ENCODE data around the gene ERCC1. TPM values are rescaled to one million over a fixed set of nuclear protein-coding genes. Genes with fewer than 3 reads are reported as not detected.
"Not testable (repeated sequence)": the region's sequence is repeated elsewhere in the genome, so short reads cannot be mapped to it uniquely, and the experiment has no call there.

The ERCC1 gene
- total and polyA plus RNA-seq, 8 donors = 7.8 to 79.3 (median 49.5) TPM

- Histone ChIP-seq H3K27ac (no peak overlapping the region), H3K27me3 (no peaks in the 10 kb centered on the region), H3K4me1 (peaks cover 0 to 21% (median 11%) of the 10 kb centered on the region in 4 donors), H3K4me3 (no peak overlapping the region), H3K9me3 (no peaks in the 10 kb centered on the region), H3K36me3 (peaks cover 33 to 96% (median 89%) of the 10 kb centered on the region in 4 donors)
- WGBS, 5 donors = 65 to 94% (median 87%) methylated on average over 4 of the region's 4 CpGs
- intact Hi-C loops (cut with DNase I; ENCODE audit: low total_unique reads) = no loop called here
- DNase-seq = no peak
- TF ChIP-seq CTCF (IDR thresholded peaks at IDR 0.05) (no peak), POLR2A (IDR thresholded peaks at IDR 0.05) (no peak), EP300 (IDR thresholded peaks at IDR 0.05) (no peak), POLR2AphosphoS5 (IDR thresholded peaks at IDR 0.05) (no peak)
Observed at GRCh38 chr19:45417151-45417550, 6.6 kb downstream of the ERCC1 start.

GRCh38 chr19:45414468-45414867 lies 9.2 kb downstream of the ERCC1 start:
- Histone ChIP-seq H3K36me3 (peaks cover 32 to 80% (median 77%) of the 10 kb centered on the region in 4 donors), H3K4me1 (peaks cover 0 to 7% (median 6%) of the 10 kb centered on the region in 4 donors), H3K27ac (no peak overlapping the region), H3K4me3 (no peak overlapping the region), H3K27me3 (no peaks in the 10 kb centered on the region), H3K9me3 (no peaks in the 10 kb centered on the region)
- intact Hi-C loops (cut with DNase I; ENCODE audit: low total_unique reads) = no loop called here
- 93 to 97% (median 95%) methylated on average over 6 to 8 of the region's 8 CpGs for WGBS, 5 donors
- no peak for DNase-seq
- TF ChIP-seq POLR2AphosphoS5 (IDR thresholded peaks at IDR 0.05) = no peak
- no peak for TF ChIP-seq POLR2A (IDR thresholded peaks at IDR 0.05)
- no peak for TF ChIP-seq EP300 (IDR thresholded peaks at IDR 0.05)
- TF ChIP-seq CTCF (IDR thresholded peaks at IDR 0.05) = no peak

- TF ChIP-seq POLR2AphosphoS5 (IDR thresholded peaks at IDR 0.05) (no peak), CTCF (IDR thresholded peaks at IDR 0.05) (no peak), POLR2A (IDR thresholded peaks at IDR 0.05) (no peak)
- WGBS, 5 donors = 93 to 96% (median 94%) methylated on average over 6 of the region's 6 CpGs
Observed at GRCh38 chr19:45413497-45413896, 10.2 kb downstream of the ERCC1 start.

DNA sequence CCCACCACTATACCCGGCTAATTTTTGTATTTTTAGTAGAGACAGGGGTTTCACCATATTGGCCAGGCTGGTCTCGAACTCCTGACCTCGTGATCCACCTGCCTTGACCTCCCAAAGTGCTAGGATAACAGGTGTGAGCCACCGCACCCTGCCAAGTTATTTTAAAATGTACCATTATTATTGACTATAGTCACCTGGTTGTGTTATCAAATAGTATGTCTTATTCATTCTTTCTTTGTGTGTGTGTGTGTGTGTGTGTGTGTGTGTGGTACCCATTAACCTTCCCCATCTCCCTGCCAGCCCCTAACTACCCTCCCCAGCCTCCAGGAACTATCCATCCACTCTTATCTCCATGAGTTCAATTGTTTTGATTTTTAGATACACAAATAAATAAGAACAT lies 13.4 kb downstream of the ERCC1 start:
- peaks cover 10 to 24% (median 19%) of the 10 kb centered on the region in 4 donors for H3K4me1 ChIP-seq
- WGBS, 5 donors = 83 to 92% (median 88%) methylated on average over 4 of the region's 4 CpGs
- DNase-seq; H3K27me3 ChIP-seq; H3K27ac ChIP-seq; intact Hi-C loops (cut with DNase I; ENCODE audit: low total_unique reads); H3K9me3 ChIP-seq; H3K4me3 ChIP-seq: not testable (repeated sequence)
- peaks cover 12 to 57% (median 44%) of the 10 kb centered on the region in 4 donors for H3K36me3 ChIP-seq

More at GRCh38 chr19:45413497-45413896, 10.2 kb downstream of the ERCC1 start:
- Histone ChIP-seq H3K27ac (no peak overlapping the region), H3K36me3 (peaks cover 23 to 80% (median 72%) of the 10 kb centered on the region in 4 donors), H3K4me3 (no peak overlapping the region), H3K9me3 (no peaks in the 10 kb centered on the region), H3K4me1 (peaks cover 0 to 6% (median 0%) of the 10 kb centered on the region in 4 donors), H3K27me3 (no peaks in the 10 kb centered on the region)
- DNase-seq = no peak
- intact Hi-C loops (cut with DNase I; ENCODE audit: low total_unique reads) = no loop called here

DNA sequence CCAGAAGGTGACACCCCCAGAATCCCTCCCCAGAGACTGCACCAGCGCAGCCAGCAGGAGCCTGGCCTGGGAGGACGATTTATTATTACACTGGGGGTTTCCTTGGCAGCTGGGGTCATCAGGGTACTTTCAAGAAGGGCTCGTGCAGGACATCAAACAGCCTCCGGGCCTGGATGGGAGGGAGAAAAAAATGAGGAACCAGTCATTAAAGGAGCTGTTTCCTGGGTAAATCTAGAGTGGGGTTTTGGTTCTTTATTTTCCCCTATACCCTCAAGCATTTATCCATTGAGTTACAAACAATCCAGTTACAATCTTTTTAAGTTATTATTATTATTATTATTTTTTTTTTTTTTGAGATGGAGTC lies 14.2 kb downstream of the ERCC1 start:
- Histone ChIP-seq H3K27ac (no peak overlapping the region), H3K27me3 (peaks cover 0 to 6% (median 4%) of the 10 kb centered on the region in 3 donors), H3K36me3 (peaks cover 12 to 51% (median 37%) of the 10 kb centered on the region in 4 donors), H3K4me3 (no peak overlapping the region), H3K9me3 (no peaks in the 10 kb centered on the region), H3K4me1 (peaks cover 14 to 32% (median 26%) of the 10 kb centered on the region in 4 donors)
- intact Hi-C loops (cut with DNase I; ENCODE audit: low total_unique reads) = no loop called here
- 58 to 77% (median 63%) methylated on average over 4 of the region's 4 CpGs for WGBS, 5 donors
- DNase-seq = no peak
- no peak for TF ChIP-seq CTCF (IDR thresholded peaks at IDR 0.05)
- TF ChIP-seq POLR2A (IDR thresholded peaks at IDR 0.05) = no peak
- no peak for TF ChIP-seq POLR2AphosphoS5 (IDR thresholded peaks at IDR 0.05)
- no peak for TF ChIP-seq EP300 (IDR thresholded peaks at IDR 0.05)

Measured in stomach (tissue), 9 donors.